ENCODE measurements around the gene TRIOBP.

DNA sequence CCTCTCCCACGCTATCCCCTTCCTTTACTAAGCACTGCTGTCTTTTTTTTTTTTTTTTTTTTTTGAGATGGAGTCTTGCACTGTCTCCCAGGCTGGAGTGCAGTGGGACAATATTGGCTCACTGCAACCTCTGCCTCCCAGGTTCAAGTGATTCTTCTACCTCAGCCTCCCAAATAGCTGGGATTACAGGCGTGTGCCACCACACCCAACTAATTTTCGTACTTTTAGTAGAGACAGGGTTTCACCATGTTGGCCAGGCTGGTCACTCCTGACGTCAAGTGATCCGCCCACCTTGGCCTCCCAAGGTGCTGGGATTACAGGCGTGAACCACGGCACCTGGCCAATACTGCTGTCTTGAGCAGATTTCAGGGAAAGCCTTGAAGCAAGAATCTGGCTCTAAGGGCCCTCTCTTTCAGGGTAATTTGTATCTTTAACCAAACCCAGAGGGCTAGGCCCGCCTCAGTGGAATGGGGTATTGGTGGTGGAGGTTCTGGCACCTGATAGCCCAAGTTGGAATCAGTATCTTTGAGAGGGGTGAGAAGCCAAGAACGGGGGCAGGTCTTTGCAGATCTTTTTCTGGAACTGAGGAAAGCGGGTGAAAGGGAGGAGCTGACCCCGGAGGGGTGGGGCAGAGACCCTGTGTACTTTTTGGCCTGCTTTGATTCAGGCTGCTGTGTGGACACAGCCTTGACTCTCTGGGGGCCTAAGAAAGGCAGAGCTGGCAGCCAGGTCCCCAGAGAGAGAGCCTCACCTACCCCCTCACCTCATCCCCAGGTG, 37.0 kb downstream of the TRIOBP start:
- TF ChIP-seq POLR2AphosphoS5 (IDR thresholded peaks at IDR 0.05) (no peak), POLR2A (IDR thresholded peaks at IDR 0.05; ENCODE audit: low read depth) (no peak)
- TF ChIP-seq, protein P1, sequence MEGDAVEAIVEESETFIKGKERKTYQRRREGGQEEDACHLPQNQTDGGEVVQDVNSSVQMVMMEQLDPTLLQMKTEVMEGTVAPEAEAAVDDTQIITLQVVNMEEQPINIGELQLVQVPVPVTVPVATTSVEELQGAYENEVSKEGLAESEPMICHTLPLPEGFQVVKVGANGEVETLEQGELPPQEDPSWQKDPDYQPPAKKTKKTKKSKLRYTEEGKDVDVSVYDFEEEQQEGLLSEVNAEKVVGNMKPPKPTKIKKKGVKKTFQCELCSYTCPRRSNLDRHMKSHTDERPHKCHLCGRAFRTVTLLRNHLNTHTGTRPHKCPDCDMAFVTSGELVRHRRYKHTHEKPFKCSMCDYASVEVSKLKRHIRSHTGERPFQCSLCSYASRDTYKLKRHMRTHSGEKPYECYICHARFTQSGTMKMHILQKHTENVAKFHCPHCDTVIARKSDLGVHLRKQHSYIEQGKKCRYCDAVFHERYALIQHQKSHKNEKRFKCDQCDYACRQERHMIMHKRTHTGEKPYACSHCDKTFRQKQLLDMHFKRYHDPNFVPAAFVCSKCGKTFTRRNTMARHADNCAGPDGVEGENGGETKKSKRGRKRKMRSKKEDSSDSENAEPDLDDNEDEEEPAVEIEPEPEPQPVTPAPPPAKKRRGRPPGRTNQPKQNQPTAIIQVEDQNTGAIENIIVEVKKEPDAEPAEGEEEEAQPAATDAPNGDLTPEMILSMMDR (IDR thresholded peaks at IDR 0.05) = no peak
